ENCODE results near the gene FHIT.

GRCh38 chr3:60792249-60792852, 458.9 kb downstream of the FHIT start:
- no peak for TF ChIP-seq POLR2A (IDR thresholded peaks at IDR 0.05)
- TF ChIP-seq, protein P1, sequence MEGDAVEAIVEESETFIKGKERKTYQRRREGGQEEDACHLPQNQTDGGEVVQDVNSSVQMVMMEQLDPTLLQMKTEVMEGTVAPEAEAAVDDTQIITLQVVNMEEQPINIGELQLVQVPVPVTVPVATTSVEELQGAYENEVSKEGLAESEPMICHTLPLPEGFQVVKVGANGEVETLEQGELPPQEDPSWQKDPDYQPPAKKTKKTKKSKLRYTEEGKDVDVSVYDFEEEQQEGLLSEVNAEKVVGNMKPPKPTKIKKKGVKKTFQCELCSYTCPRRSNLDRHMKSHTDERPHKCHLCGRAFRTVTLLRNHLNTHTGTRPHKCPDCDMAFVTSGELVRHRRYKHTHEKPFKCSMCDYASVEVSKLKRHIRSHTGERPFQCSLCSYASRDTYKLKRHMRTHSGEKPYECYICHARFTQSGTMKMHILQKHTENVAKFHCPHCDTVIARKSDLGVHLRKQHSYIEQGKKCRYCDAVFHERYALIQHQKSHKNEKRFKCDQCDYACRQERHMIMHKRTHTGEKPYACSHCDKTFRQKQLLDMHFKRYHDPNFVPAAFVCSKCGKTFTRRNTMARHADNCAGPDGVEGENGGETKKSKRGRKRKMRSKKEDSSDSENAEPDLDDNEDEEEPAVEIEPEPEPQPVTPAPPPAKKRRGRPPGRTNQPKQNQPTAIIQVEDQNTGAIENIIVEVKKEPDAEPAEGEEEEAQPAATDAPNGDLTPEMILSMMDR (IDR thresholded peaks at IDR 0.05) = no peak

Data from Peyer's patch (tissue), 4 donors.